Retinal pigment epithelial cell (primary cell): Measurements from ENCODE around the gene TEX261.

Experiments
- DNase-seq: peaks from one replicate; pipeline ENCODE4 v3.0.0-alpha.2; 2010; ENCODE audit warnings: low read depth
- H3K4me3 ChIP-seq: 2 replicates; pipeline ENCODE4 v1.5.1; 2011; ENCODE audit warnings: mild to moderate bottlenecking, low read length, control low read depth, moderate library complexity
- CTCF ChIP-seq: conservative IDR thresholded peaks from 2 replicates; pipeline ENCODE4 v1.5.1; 2011; ENCODE audit warnings: low read depth, low read length, control low read depth, inconsistent platforms

Gene TEX261

GRCh38 chr2:70938586-70938950 lies 56.1 kb downstream of the TEX261 start:
- no peak for TF ChIP-seq CTCF
- no peak for DNase-seq
- no peak overlapping the region for H3K4me3 ChIP-seq

- DNase-seq = no peak
- TF ChIP-seq CTCF = no peak
- H3K4me3 ChIP-seq = no peak overlapping the region
These were observed 56.6 kb downstream of the TEX261 start for GRCh38 chr2:70937866-70938585.

GRCh38 chr2:70936979-70937811 lies 57.5 kb downstream of the TEX261 start:
- DNase-seq = no peak
- H3K4me3 ChIP-seq = no peak overlapping the region
- no peak for TF ChIP-seq CTCF

- DNase-seq = no peak
- H3K4me3 ChIP-seq = no peak overlapping the region
- TF ChIP-seq CTCF = no peak
These were observed 58.3 kb downstream of the TEX261 start for GRCh38 chr2:70936165-70936978.
